ENCODE data around the gene CCDC33. TPM values are rescaled to one million over a fixed set of nuclear protein-coding genes. Genes with fewer than 3 reads are reported as not detected.

Gene CCDC33
- total RNA-seq, 1 donor from 2014 or later, result 0.41 TPM

GRCh38 chr15:74322558-74323180 is 86.5 kb downstream of the CCDC33 start:
- H3K4me3 Mint-ChIP-seq (ENCODE audit: unreplicated experiment), result no peak overlapping the region
- no peak overlapping the region for H3K27ac Mint-ChIP-seq (ENCODE audit: unreplicated experiment)
- Histone ChIP-seq H3K27me3 (ENCODE audit: insufficient read depth, low read length) (no peaks in the 10 kb centered on the region), H3K4me2 (ENCODE audit: low read length) (no peak overlapping the region), H3K4me1 (ENCODE audit: insufficient read depth, low read length) (peaks cover 12% of the 10 kb centered on the region), H3K36me3 (ENCODE audit: insufficient read depth, low read length) (no peaks in the 10 kb centered on the region), H3K27ac (ENCODE audit: low read depth, low read length) (no peak overlapping the region), H3K9me3 (ENCODE audit: insufficient read depth, low read depth, low read length) (no peaks in the 10 kb centered on the region), H3K79me2 (ENCODE audit: insufficient read depth, low read length) (no peaks in the 10 kb centered on the region), H3K9ac (ENCODE audit: low read length) (no peak overlapping the region), H2AFZ (ENCODE audit: low read depth, low read length) (no peak overlapping the region), H3K4me3 (ENCODE audit: insufficient read depth, low read depth, low read length) (no peak overlapping the region), H4K20me1 (ENCODE audit: insufficient read depth, low read length) (no peaks in the 10 kb centered on the region)
- FAIRE-seq (no peak), DNase-seq (ENCODE audit: low read depth) (no peak)
- H3K27me3 Mint-ChIP-seq (ENCODE audit: low read depth, unreplicated experiment), result peaks cover 15% of the 10 kb centered on the region
- H3K36me3 Mint-ChIP-seq (ENCODE audit: low read depth, unreplicated experiment), result no peaks in the 10 kb centered on the region
- H3K4me1 Mint-ChIP-seq (ENCODE audit: low read depth, unreplicated experiment), result peaks cover 5% of the 10 kb centered on the region
- H3K9me3 Mint-ChIP-seq (ENCODE audit: unreplicated experiment), result no peaks in the 10 kb centered on the region
- TF ChIP-seq CTCF (IDR thresholded peaks at IDR 0.05; ENCODE audit: insufficient read depth, low read depth, low read length) (peak; percentile 83), EZH2 (IDR thresholded peaks at IDR 0.05; ENCODE audit: insufficient read depth, low read length) (no peak)

GRCh38 chr15:74324714-74325113 is 88.6 kb downstream of the CCDC33 start:
- Histone ChIP-seq H3K79me2 (ENCODE audit: insufficient read depth, low read length) (no peaks in the 10 kb centered on the region), H3K27me3 (ENCODE audit: insufficient read depth, low read length) (peaks cover 1% of the 10 kb centered on the region), H3K9ac (ENCODE audit: low read length) (no peak overlapping the region), H3K9me3 (ENCODE audit: insufficient read depth, low read depth, low read length) (no peaks in the 10 kb centered on the region), H2AFZ (ENCODE audit: low read depth, low read length) (no peak overlapping the region), H3K4me1 (ENCODE audit: insufficient read depth, low read length) (no peaks in the 10 kb centered on the region), H3K27ac (ENCODE audit: low read depth, low read length) (no peak overlapping the region), H3K4me3 (ENCODE audit: insufficient read depth, low read depth, low read length) (no peak overlapping the region), H3K4me2 (ENCODE audit: low read length) (no peak overlapping the region), H4K20me1 (ENCODE audit: insufficient read depth, low read length) (no peaks in the 10 kb centered on the region), H3K36me3 (ENCODE audit: insufficient read depth, low read length) (no peaks in the 10 kb centered on the region)
- H3K9me3 Mint-ChIP-seq (ENCODE audit: unreplicated experiment), result no peaks in the 10 kb centered on the region
- H3K4me1 Mint-ChIP-seq (ENCODE audit: low read depth, unreplicated experiment), result peaks cover 3% of the 10 kb centered on the region
- H3K27ac Mint-ChIP-seq (ENCODE audit: unreplicated experiment), result no peak overlapping the region
- H3K4me3 Mint-ChIP-seq (ENCODE audit: unreplicated experiment), result no peak overlapping the region
- H3K36me3 Mint-ChIP-seq (ENCODE audit: low read depth, unreplicated experiment), result no peaks in the 10 kb centered on the region
- no peak for FAIRE-seq
- TF ChIP-seq EZH2 (IDR thresholded peaks at IDR 0.05; ENCODE audit: insufficient read depth, low read length) (no peak), CTCF (IDR thresholded peaks at IDR 0.05; ENCODE audit: insufficient read depth, low read depth, low read length) (no peak)
- DNase-seq (ENCODE audit: low read depth), result no peak
- peaks cover 33% of the 10 kb centered on the region for H3K27me3 Mint-ChIP-seq (ENCODE audit: low read depth, unreplicated experiment)

GRCh38 chr15:74326746-74327145 is 90.6 kb downstream of the CCDC33 start:
- peaks cover 2% of the 10 kb centered on the region for H3K27me3 ChIP-seq (ENCODE audit: insufficient read depth, low read length)
- Mint-ChIP-seq H3K4me1 (ENCODE audit: low read depth, unreplicated experiment) (no peaks in the 10 kb centered on the region), H3K27me3 (ENCODE audit: low read depth, unreplicated experiment) (peaks cover 51% of the 10 kb centered on the region), H3K27ac (ENCODE audit: unreplicated experiment) (no peak overlapping the region), H3K4me3 (ENCODE audit: unreplicated experiment) (no peak overlapping the region), H3K9me3 (ENCODE audit: unreplicated experiment) (no peaks in the 10 kb centered on the region), H3K36me3 (ENCODE audit: low read depth, unreplicated experiment) (no peaks in the 10 kb centered on the region)
- H2AFZ ChIP-seq (ENCODE audit: low read depth, low read length), result no peak overlapping the region
- no peaks in the 10 kb centered on the region for H3K79me2 ChIP-seq (ENCODE audit: insufficient read depth, low read length)
- TF ChIP-seq CTCF (IDR thresholded peaks at IDR 0.05; ENCODE audit: insufficient read depth, low read depth, low read length) (no peak), EZH2 (IDR thresholded peaks at IDR 0.05; ENCODE audit: insufficient read depth, low read length) (no peak)
- H3K36me3 ChIP-seq (ENCODE audit: insufficient read depth, low read length), result no peaks in the 10 kb centered on the region
- H3K27ac ChIP-seq (ENCODE audit: low read depth, low read length), result no peak overlapping the region
- H3K4me2 ChIP-seq (ENCODE audit: low read length), result no peak overlapping the region
- DNase-seq (ENCODE audit: low read depth) (no peak), FAIRE-seq (no peak)
- H3K9ac ChIP-seq (ENCODE audit: low read length), result no peak overlapping the region
- H4K20me1 ChIP-seq (ENCODE audit: insufficient read depth, low read length), result no peaks in the 10 kb centered on the region
- no peak overlapping the region for H3K4me3 ChIP-seq (ENCODE audit: insufficient read depth, low read depth, low read length)
- H3K4me1 ChIP-seq (ENCODE audit: insufficient read depth, low read length), result no peaks in the 10 kb centered on the region
- H3K9me3 ChIP-seq (ENCODE audit: insufficient read depth, low read depth, low read length), result no peaks in the 10 kb centered on the region
